Activated CD4-positive, alpha-beta T cell treated with anti-CD3 and anti-CD28 coated beads, Interleukin-2, amount 10 ng/mL, durations not matched to agents 7 days and 5 days (primary cell): Measurements from ENCODE around the gene PXYLP1. TPM values are rescaled to one million over a fixed set of nuclear protein-coding genes. Genes with fewer than 3 reads are reported as not detected.

Source experiments
- CTCF ChIA-PET: fragments of 350-600 bp; sonication (Branson Sonifier 250); formaldehyde crosslinking; loops from one replicate; lab custom pipeline; 2021; ENCODE audit warnings: antibody characterized with exemption; lab: Charles Lee
- POLR2A ChIA-PET: fragments of 350-600 bp; sonication (Branson Sonifier 250); formaldehyde crosslinking; loops from one replicate; lab custom pipeline; 2021; ENCODE audit warnings: antibody characterized with exemption; lab: Charles Lee
- DNase-seq: peaks from one replicate; pipeline ENCODE4 v3.0.0-alpha.2; 2020
- H3K27ac Mint-ChIP-seq: one replicate; pipeline ENCODE4 v1.8.0; 2021; ENCODE audit warnings: mild to moderate bottlenecking, moderate library complexity, mixed read lengths
- H3K27me3 Mint-ChIP-seq: one replicate; pipeline ENCODE4 v1.8.0; 2021; ENCODE audit warnings: mixed read lengths
- H3K36me3 Mint-ChIP-seq: one replicate; pipeline ENCODE4 v1.8.0; 2021; ENCODE audit warnings: low read depth, mixed read lengths
- H3K4me1 Mint-ChIP-seq: one replicate; pipeline ENCODE4 v1.8.0; 2021; ENCODE audit warnings: mixed read lengths
- H3K4me3 Mint-ChIP-seq: one replicate; pipeline ENCODE4 v1.8.0; 2021; ENCODE audit warnings: mild to moderate bottlenecking, moderate library complexity, mixed read lengths
- H3K9me3 Mint-ChIP-seq: one replicate; pipeline ENCODE4 v1.8.0; 2021; ENCODE audit warnings: mixed read lengths
- total RNA-seq, 2 experiments: library from RNA; stranded (reverse); gene quantifications; one replicate each; pipeline ENCODE4 v1.2.3, GENCODE V29; 2021

Gene PXYLP1
- total RNA-seq, 2 experiments from 2014 or later = 11.9 to 12.1 TPM

DNA sequence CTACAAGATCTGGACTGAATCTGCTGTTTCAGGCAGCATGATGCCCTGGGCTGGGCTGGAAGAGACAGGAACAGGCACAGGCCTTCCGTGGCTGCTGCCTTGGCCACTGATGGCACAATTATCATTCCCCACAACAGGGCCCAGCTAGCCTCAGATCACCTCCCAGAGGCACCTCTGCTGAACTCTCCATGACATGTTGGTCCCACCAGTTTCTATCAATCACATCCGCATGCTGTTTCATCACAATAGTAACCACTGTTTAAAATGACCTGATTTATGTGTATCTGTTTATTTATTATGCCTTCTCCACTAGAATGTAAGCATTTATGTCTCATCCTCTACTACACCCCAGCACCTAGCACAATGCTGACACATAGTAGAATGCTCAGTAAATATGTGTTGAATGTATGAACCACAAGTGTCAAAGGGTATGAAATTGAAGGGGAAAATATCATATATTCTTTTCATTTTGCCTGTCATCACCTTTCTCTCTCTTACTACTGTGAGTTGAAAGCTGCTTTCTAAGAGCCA lies 104.0 kb downstream of the PXYLP1 start:
- Mint-ChIP-seq H3K9me3 (no peaks in the 10 kb centered on the region), H3K36me3 (no peaks in the 10 kb centered on the region), H3K4me3 (no peak overlapping the region), H3K27ac (no peak overlapping the region), H3K27me3 (no peaks in the 10 kb centered on the region), H3K4me1 (no peaks in the 10 kb centered on the region)
- ChIA-PET POLR2A (no interaction called here), CTCF (interaction anchor here (0.8 kb wide), 1 partner anchor 113 kb away, joined by 3 read pairs; no protein-coding TSS in a partner anchor)
- no peak for DNase-seq

DNA sequence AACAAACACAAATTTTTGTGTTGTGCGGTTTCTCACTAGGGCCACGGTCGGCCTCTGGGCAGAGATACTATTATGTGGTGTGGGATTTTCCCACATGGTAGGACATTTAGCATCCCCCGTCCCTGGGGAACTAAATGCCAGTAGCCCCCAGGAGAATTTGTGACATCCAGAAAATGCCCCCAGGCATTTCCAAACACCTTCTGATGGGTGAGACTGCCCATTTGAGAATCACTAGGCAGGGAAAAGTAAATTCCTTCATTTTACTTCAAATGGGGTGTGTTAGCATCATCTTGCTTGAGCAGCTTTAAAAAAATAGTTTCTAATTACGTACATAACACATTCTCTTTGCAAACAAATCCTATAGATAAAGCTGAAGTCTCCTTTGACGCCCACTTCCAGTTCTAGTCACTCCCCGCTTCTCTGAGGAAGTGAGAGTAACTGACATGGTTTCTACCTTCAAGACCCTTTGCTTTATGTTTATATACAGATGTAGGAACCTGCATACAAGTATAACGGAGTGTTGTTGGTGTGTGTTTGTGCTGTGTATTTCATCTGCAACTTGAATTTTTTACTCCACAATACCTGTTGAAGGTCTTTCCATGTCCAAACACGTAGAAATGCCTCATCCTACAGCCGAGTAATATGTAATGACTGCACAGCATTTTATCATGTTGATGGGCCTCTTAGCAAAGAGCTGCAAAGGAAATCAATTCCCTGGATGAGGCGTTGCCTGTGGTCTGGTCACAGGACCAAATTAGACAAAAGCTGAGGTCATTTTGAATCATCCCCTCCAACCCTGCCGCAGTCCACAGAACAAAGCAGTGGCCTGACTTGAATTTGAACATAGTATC lies 105.3 kb downstream of the PXYLP1 start:
- no peaks in the 10 kb centered on the region for H3K9me3 Mint-ChIP-seq
- no peak for DNase-seq
- H3K36me3 Mint-ChIP-seq = no peaks in the 10 kb centered on the region
- no peaks in the 10 kb centered on the region for H3K4me1 Mint-ChIP-seq
- ChIA-PET CTCF (interaction anchor here (1.4 kb wide), 1 partner anchor 9 kb away, joined by 3 read pairs; no protein-coding TSS in a partner anchor), POLR2A (interaction anchor here (0.5 kb wide), 1 partner anchor 250 kb away, joined by 3 read pairs; no protein-coding TSS in a partner anchor)
- H3K4me3 Mint-ChIP-seq = no peak overlapping the region
- peaks cover 2% of the 10 kb centered on the region for H3K27me3 Mint-ChIP-seq
- H3K27ac Mint-ChIP-seq = no peak overlapping the region

- Mint-ChIP-seq H3K4me1 (no peaks in the 10 kb centered on the region), H3K4me3 (no peak overlapping the region), H3K9me3 (no peaks in the 10 kb centered on the region), H3K36me3 (no peaks in the 10 kb centered on the region), H3K27me3 (peaks cover 2% of the 10 kb centered on the region), H3K27ac (no peak overlapping the region)
- POLR2A ChIA-PET = interaction anchor here (0.5 kb wide), 1 partner anchor 249 kb away, joined by 3 read pairs; no protein-coding TSS in a partner anchor
- CTCF ChIA-PET = interaction anchor here (1.4 kb wide), 1 partner anchor 9 kb away, joined by 3 read pairs; no protein-coding TSS in a partner anchor
- no peak for DNase-seq
These were observed 105.9 kb downstream of the PXYLP1 start for GRCh38 chr3:141337523-141337854.

DNA sequence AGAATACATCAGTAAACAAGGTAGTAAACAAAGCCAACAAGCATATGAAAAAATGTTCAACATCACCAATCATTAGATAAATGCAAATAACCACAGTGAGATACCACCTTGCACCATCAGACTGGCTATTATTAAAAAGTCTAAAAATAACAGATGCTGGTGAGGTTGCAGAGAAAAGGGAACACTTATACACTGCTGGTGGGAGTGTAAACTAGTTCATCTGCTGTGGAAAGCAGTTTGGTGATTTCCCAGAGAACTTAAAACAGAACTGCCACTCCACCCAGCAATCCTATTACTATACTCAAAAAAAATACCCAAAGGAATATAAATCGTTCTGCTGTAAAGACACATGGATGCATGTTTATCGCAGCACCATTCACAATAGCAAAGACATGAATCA lies 106.4 kb downstream of the PXYLP1 start:
- DNase-seq = no peak
- Mint-ChIP-seq H3K36me3 (no peaks in the 10 kb centered on the region), H3K27ac (no peak overlapping the region), H3K9me3 (no peaks in the 10 kb centered on the region), H3K4me1 (no peaks in the 10 kb centered on the region), H3K27me3 (peaks cover 2% of the 10 kb centered on the region), H3K4me3 (no peak overlapping the region)
- ChIA-PET CTCF (interaction anchor here (1.0 to 1.4 kb wide), 2 partner anchors 8 to 104 kb away, joined by 3 to 5 read pairs; no protein-coding TSS in a partner anchor), POLR2A (no interaction called here)

- Mint-ChIP-seq H3K4me1 (no peaks in the 10 kb centered on the region), H3K27ac (no peak overlapping the region), H3K9me3 (no peaks in the 10 kb centered on the region), H3K27me3 (peaks cover 2% of the 10 kb centered on the region), H3K4me3 (no peak overlapping the region), H3K36me3 (no peaks in the 10 kb centered on the region)
- ChIA-PET CTCF (interaction anchor here (1.0 kb wide), 1 partner anchor 103 kb away, joined by 5 read pairs; no protein-coding TSS in a partner anchor), POLR2A (no interaction called here)
- DNase-seq = no peak
These were observed 107.3 kb downstream of the PXYLP1 start for GRCh38 chr3:141338881-141339280.

DNA sequence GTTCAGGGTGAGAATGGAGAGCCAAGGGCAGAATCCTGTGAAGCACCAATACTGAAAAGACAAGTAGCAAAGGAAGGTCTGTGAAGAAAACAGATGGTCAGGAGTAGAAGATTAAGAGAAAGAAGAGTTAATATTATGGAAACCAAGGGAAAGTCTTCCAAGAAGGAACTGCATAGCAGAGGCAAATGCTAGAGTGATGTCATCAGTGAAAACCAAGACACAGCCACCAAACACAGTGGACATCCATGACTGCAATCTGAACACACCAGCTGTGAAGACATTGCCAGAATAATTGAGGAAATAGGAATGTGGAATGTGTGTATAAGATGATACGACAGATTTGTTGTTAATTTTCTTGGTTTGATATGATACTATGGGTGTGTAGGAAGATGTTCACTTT lies 109.9 kb downstream of the PXYLP1 start:
- ChIA-PET CTCF (interaction anchor here (1.1 kb wide), 1 partner anchor 29 kb away, joined by 4 read pairs; no protein-coding TSS in a partner anchor), POLR2A (no interaction called here)
- Mint-ChIP-seq H3K36me3 (no peaks in the 10 kb centered on the region), H3K4me3 (no peak overlapping the region), H3K4me1 (no peaks in the 10 kb centered on the region), H3K27me3 (peaks cover 2% of the 10 kb centered on the region), H3K27ac (no peak overlapping the region), H3K9me3 (no peaks in the 10 kb centered on the region)
- no peak for DNase-seq

DNA sequence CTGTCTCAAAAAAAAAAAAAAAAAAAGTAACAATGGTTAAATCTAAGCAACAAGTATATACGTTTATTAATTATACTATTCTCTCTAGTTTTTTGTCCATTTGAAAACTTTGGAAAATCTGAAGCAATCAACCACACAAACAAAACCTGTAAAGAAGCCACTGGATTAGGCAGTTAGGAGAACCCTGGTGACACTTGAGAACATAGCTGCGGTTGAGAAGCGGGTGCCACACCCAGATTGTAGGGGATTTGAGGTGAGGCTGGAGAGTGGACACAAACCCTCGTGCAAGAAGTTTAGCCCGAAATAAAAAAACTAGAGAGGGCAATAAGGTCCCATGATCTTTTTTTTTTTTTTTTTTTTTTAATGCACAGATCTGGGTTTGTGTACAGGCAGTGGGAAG lies 110.8 kb downstream of the PXYLP1 start:
- Mint-ChIP-seq H3K27me3 (peaks cover 2% of the 10 kb centered on the region), H3K36me3 (no peaks in the 10 kb centered on the region), H3K4me1 (no peaks in the 10 kb centered on the region), H3K27ac (no peak overlapping the region), H3K4me3 (no peak overlapping the region), H3K9me3 (no peaks in the 10 kb centered on the region)
- DNase-seq = no peak
- ChIA-PET CTCF (interaction anchor here (1.0 to 1.1 kb wide), 2 partner anchors 28 to 31 kb away, joined by 3 to 4 read pairs; no protein-coding TSS in a partner anchor), POLR2A (no interaction called here)

DNA sequence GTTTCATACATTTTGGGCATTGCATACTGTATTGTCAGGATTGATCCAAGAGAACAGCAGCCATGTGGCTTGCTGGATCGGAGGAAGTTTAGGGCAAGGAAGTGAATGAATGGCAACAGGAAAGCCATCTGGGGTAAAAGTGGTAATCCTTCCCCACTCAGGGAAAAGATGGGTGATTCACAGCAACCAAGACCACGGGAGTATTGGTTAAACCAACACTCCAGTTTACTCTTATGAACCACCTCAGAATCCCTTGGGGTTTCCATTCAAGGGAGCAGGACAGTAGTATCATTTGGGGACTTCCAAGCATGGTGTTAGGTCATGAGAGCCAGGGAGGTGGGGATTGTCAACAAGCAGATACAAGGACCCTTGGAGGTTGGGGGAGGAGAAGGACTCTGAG lies 111.5 kb downstream of the PXYLP1 start:
- Mint-ChIP-seq H3K4me3 (no peak overlapping the region), H3K9me3 (no peaks in the 10 kb centered on the region), H3K4me1 (no peaks in the 10 kb centered on the region), H3K27ac (no peak overlapping the region), H3K27me3 (peaks cover 2% of the 10 kb centered on the region), H3K36me3 (no peaks in the 10 kb centered on the region)
- DNase-seq = no peak
- ChIA-PET POLR2A (no interaction called here), CTCF (interaction anchor here (1.0 to 1.5 kb wide), 2 partner anchors 18 to 31 kb away, joined by 3 to 5 read pairs; no protein-coding TSS in a partner anchor)

DNA sequence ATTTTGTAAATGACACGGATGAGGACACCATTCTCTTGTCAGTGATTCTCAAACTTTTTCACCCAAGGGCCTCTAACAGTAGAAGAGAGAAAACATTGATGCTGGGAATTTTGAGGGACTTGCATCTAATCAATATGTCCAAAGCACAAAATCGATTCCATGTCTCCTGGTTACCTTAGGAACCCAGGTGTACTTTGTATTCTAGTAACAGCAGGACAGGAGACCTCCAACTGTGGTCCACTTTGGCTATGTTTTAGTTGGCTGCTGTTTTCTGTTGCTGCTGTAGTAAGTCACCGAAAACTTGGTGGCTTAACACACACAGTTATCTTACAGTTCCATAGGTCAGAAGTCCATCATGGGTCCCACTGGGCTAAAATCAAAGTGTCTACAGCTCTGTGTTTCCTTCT lies 112.2 kb downstream of the PXYLP1 start:
- ChIA-PET POLR2A (no interaction called here), CTCF (interaction anchor here (1.5 kb wide), 1 partner anchor 17 kb away, joined by 5 read pairs; no protein-coding TSS in a partner anchor)
- H3K4me1 Mint-ChIP-seq = no peaks in the 10 kb centered on the region
- peaks cover 2% of the 10 kb centered on the region for H3K27me3 Mint-ChIP-seq
- no peaks in the 10 kb centered on the region for H3K9me3 Mint-ChIP-seq
- DNase-seq = no peak
- H3K36me3 Mint-ChIP-seq = no peaks in the 10 kb centered on the region
- no peak overlapping the region for H3K4me3 Mint-ChIP-seq
- no peak overlapping the region for H3K27ac Mint-ChIP-seq

Other genes starting within 250 kb of the PXYLP1 start
- gene SPSB4, start 180.5 kb upstream of the PXYLP1 start, total RNA-seq = not detected
- gene ZBTB38, start 136.7 kb downstream of the PXYLP1 start, total RNA-seq = 10 to 100 TPM; 20.0 to 26.1 TPM